HG02610 (cell line): Measurements from ENCODE around the gene FAM168A.

ENCODE experiments used
- ATAC-seq: cut with Tn5 transposase; IDR thresholded peaks from one replicate; pipeline ENCODE4 v1.9.1; 2021; ENCODE audit warnings: mild to moderate bottlenecking, moderate library complexity; ENCODE audit not compliant: unreplicated experiment

Gene FAM168A

DNA sequence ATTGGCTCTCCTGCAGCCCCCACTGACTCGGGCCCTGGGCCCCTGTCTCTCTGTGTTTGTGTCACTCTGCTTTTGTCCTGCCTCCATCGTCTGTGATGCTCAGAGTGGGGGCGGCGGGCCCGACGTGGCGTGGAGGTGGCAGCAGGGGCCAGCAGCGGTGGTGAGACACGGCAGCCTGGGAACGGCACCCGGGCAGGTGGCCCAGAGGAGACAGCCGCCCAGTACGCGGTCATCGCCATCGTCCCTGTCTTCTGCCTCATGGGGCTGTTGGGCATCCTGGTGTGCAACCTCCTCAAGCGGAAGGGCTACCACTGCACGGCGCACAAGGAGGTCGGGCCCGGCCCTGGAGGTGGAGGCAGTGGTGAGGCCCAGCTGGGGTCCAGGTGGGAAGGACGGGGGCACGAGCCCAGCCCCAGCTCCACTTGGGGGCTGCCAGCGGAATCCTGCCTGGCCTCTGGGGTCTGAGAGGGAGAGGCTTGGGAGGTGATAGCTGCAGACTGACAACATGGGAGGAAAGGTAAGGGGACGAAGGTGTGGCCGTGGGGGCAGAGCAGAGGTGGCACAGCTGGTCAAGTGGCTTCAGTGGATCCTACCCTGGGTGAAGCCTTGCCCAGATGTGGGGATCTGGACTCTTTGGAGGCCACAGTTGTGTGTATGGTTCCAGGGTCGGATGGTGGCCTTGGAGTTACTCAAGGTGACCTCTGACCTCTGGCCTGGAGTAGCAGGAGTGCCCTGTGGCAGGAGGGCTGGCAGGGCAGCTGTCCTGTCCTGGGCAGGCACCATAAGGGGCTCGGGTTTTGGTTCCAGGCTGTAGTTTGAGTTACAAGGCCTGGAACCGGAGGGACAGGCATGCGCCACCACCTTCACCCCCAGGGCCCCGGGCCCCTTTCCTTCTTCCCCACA, 205.6 kb downstream of the FAM168A start:
- ATAC-seq: no peak

GRCh38 chr11:73391665-73392064, 206.2 kb downstream of the FAM168A start:
- no peak for ATAC-seq

DNA sequence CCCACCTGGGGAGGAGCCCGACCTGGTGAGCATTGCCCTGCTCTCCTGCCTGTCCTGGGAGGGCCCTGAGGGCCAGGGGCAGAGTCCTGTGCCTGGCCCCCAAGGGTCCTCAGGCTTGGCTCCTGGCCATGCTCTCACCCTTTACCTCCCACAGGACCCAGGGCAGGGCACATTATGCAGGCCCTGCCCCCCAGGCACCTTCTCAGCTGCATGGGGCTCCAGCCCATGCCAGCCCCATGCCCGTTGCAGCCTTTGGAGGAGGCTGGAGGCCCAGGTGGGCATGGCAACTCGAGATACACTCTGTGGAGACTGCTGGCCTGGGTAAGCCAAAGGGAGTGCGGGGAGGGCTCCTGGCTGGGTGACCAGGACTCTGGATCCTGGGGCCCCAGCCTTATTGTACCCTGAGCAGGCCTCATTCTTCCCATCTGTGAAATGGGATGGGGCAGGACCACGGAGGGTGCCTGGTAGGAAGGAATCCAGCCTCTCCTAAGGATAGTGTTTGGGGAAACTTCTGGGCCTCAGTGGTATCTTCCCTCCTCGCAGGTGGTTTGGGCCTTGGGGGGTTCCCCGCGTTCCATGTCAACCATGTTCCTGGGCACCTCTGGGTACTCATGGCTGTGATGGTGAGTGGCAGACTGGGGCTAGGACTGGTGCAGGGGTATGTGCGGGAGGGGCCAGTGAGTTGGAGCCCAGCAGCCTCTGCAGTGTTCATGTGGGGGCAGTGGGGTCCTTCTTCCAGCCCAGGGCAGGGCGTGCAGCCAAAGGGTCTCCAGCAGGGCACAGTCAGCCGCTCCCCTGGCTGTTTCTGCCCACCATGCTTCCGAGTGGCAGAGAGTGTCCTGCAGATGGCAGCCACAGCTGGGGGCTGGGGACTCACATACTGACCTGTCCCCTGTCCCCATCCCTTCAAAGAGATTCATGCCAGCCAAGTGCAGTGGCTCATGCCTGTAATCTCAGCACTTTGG, 207.0 kb downstream of the FAM168A start:
- no peak for ATAC-seq

GRCh38 chr11:73389916-73390315, 208.0 kb downstream of the FAM168A start:
- no peak for ATAC-seq

DNA sequence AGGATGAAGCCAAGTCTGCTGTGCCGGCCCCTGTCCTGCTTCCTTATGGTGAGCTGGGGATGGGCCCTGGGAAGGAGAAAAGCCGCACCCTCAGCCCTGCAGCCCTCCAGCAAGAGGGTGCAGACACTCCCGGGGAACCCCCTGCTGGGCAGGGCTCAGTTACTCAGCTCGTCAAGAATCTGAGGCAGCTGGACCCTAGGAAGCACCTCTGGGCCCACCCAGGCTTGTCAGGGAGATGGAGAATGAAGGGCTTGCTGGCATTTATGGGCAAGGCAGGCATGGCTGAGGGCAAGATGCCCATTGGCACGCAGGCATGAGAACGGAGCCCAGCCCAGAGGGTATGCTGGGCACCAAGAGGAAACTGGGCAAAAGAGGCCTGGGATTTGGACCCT, 208.8 kb downstream of the FAM168A start:
- no peak for ATAC-seq

DNA sequence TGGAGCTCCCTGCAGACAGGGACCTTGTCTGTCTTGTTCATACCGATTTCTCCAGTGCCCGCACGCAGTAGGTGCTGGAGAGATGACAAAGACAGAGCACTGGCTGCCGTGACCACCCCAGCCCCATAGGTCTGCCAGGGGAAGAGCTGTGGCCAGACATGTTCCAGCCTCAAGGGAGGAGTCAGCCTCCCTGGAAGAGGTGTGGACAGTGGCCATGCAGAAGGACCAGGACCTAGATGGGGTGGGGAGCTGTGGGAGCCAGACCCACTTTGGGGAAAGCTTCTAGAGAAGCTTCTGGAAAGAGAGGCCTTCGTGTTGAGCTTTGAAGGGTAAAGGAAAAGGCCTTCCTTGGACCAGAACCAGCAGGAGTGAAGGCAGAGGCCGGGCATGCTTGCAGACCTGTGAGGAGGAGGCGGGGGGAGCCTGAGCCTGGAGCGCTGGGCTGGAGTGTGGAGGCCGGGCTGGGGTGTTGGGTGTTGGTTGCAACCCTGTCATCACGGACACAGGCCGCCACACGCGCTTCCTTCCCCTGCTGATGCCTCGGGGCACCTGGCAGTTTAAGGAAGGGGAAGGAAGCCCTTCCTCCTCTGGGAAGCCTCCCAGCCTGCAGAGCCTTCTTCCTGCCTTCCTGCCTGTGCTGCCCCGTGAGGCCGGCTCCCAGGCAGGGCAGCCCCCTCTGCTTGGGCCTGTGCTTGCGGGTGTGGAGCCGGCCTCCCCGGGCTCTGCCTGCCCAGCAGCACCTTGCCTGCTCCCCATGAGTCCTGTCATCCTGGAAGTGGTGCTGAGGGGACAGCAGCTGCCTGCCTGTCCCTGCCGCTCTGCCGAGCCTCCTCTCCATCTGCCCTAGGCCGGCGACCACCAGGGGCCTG, 209.4 kb downstream of the FAM168A start:
- ATAC-seq: no peak

DNA sequence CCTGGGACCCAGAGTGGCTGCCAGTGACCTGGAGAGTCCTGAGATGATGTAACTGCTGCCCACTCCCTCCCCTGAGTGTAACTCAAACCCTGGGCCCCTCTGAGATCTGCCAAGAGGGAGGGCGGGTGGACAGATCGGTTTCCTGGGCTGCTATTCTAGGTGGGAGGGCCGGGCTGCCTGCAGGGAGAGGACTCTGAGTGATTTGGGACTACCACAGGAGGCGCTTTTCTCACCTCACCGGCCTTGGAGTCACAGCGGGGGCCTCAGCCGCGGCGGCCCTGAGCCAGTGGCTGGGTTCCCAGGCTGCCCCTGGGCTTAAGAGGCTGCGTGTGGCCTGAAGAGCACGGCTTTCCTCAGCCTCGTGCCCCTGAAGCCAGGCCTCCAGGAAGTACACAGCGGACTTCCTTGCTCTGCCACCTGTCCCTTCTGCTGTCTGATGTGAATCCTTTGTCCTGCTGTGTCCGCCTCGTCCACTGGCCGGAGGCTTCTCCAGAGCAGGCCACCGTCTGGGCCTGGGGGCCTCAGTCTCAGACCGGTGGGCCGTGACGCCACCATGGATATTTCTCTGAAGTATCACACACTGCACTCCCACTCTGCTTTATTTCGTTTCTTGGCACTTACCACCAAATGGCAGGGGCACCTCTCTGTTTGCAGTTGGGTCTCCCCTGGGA, 210.2 kb downstream of the FAM168A start:
- ATAC-seq: no peak

DNA sequence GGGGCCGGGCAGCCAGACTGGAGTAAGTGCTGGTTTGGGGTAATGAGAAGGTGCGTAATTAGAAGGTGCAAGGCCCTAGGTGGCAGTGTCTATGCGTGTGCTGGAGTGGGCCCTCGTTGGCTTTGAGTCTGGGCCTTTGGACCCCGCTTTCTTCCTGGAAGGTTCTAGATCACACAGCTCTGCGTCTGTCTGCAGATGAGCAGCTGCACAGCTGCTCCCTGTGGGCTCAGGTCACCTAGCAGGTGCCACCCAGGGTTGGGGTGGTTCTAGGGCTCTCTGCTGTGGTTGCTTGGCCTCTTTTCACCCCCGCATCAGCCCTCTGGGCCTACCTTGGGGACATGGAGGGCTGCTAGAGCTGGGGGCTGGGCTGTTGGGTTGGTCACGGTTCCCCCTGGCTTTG, 211.4 kb downstream of the FAM168A start:
- ATAC-seq: no peak

DNA sequence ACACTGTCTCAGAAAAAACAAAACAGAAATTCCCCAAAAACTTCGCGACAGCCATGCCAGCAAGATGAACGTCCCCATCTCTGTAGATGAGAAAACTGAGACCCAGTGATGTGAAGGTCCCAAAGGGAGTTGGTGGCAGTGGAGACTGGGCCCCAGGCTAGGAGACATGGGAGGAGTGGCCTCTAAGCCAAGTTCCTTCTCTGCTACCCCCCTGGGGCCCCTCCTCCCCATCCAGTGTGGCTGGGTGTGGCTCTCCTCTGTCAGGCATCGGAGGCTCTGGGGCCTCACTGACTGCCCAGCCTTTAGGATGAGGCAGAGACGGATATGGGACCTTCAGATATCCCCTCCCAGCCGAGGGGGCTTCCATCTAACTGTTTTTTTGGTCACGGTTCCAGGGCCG, 211.9 kb downstream of the FAM168A start:
- peak; percentile 27 for ATAC-seq

DNA sequence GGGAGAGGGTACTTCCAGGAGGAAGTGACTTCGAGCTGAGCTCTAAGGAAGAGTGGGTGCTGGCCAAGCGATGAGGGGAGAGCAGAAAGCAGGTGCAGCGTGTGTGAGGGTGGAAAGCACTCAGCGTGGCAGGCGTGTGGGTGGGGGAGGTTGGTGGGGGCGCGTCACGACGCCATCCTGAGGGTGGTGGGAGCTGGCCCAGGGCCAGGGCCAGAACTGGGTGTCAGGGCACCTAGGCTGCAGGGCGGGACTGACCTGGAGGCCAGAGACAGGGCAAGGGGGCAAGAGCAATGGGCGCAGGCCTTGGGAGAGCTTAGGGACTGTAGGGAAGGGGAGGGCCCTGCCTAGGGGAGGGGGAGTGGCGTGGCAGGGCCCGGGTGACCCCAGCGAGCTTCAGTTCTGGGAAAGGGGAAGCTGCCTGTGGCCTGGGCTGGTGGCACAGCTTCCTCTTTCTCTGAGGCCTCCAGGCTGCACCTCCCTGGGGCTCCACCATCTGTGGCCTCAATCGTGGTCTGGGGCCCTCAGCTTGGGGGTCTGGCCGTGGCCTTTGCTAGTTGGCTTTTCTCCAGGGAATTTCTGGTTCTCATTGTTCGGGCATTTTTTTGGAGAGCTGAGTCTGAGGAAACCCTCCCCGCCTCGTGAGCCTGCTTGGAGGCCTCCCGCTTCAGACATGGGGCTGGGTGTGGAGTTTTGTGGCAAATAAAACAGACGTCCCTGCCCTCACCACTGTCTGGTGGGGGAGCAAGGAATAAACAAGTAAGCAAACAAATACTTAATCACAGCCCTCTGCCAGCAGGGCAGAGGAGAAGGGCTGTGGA, 212.8 kb downstream of the FAM168A start:
- ATAC-seq: peak; percentile 46

GRCh38 chr11:73384531-73384871, 213.4 kb downstream of the FAM168A start:
- no peak for ATAC-seq

GRCh38 chr11:73384125-73384441, 213.8 kb downstream of the FAM168A start:
- ATAC-seq: no peak

DNA sequence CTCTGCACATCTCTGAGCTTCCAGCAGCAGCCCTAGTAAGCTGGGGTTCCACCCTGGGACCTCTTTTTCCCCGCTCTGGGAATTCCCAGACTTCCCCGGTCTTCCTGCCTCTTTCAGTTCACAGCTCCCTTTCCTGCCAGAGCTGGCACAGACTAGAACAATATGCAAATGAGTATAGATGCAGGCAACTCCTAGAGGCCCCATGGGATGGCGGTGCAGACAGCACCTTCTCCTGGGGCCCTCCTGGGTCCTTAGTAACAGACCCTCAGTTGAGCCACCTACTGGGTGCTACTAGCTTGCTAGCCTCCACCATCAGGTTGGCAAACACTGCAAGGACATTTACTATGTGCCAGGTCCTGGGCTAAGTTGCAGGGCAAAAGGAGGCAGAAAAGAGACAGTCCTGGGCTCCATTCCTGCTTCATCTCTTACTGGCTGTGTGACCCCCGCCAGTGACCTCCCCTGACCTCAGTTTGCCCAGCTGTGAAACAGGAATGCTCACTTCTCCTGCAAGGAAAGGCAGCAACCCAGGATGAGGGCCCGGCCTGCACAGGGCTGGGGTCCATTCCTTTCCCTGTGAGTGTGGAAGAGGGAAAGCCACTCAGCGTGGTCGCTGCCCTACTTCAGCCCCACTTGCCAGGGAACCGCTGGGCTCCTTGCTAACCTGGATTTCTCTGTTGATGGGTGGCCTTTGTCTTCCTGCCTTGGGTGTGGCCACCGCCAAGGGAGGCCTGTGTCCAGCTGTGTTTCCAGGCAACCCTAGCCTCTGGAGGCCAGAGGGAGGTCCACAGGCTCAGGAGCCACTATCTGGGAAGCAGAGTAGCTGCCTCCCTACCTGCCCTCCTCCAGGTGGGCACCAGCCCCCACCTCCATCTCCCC, 214.4 kb downstream of the FAM168A start:
- ATAC-seq: no peak

DNA sequence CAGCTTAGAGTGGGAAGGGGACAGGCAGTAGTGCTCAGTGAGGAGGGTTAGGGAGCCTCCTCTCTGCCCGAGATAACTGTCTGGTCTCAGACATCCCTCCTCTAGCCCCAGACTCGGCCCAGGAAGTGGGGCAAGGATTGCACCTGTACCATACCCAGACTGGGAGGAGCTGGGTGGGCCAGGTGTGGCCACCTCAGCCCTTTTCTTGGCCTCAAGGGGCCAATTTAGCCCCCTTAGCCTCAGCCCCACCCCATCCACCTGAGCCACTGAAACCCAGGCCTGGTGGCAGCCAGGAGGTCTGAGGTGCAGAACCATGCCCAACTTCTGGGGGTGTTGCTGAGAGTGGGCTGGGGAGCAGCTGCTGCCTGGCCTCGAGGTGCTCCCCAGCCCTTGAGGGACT, 215.2 kb downstream of the FAM168A start:
- no peak for ATAC-seq

GRCh38 chr11:73382183-73382582, 215.7 kb downstream of the FAM168A start:
- ATAC-seq: no peak

- no peak for ATAC-seq
Measured at GRCh38 chr11:73381589-73381988, 216.3 kb downstream of the FAM168A start.

GRCh38 chr11:73380897-73381410, 217.0 kb downstream of the FAM168A start:
- ATAC-seq: no peak

DNA sequence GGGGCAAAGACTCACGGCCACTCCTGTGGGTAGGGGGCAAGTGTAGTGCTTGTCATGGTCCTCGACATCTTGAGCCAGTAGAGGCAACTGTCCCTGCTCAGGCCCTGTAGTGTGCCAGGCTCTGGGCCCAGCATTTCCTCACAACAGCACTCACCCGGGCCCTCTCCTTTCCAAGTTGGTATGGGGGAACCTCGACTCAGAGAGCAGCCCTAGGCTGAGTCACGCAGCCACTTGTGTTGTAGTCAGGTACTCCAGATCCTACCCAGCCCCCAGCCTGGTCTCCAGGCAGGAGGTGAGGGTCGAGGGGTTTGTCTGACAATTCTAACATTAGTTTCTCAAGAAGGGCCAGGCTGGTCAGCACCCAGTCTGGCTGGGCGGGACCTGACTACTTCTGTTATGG, 217.6 kb downstream of the FAM168A start:
- ATAC-seq: no peak
